AG08395 (cell line): ENCODE measurements around the gene CENPX.
A peak's percentile ranks its signal among the peaks of the same experiment; 100 is the strongest.

ENCODE experiments used
- DNase-seq: peaks from one replicate; pipeline ENCODE4 v3.0.0; 2012; ENCODE audit warnings: mixed read lengths, low spot score

CENPX gene

DNA sequence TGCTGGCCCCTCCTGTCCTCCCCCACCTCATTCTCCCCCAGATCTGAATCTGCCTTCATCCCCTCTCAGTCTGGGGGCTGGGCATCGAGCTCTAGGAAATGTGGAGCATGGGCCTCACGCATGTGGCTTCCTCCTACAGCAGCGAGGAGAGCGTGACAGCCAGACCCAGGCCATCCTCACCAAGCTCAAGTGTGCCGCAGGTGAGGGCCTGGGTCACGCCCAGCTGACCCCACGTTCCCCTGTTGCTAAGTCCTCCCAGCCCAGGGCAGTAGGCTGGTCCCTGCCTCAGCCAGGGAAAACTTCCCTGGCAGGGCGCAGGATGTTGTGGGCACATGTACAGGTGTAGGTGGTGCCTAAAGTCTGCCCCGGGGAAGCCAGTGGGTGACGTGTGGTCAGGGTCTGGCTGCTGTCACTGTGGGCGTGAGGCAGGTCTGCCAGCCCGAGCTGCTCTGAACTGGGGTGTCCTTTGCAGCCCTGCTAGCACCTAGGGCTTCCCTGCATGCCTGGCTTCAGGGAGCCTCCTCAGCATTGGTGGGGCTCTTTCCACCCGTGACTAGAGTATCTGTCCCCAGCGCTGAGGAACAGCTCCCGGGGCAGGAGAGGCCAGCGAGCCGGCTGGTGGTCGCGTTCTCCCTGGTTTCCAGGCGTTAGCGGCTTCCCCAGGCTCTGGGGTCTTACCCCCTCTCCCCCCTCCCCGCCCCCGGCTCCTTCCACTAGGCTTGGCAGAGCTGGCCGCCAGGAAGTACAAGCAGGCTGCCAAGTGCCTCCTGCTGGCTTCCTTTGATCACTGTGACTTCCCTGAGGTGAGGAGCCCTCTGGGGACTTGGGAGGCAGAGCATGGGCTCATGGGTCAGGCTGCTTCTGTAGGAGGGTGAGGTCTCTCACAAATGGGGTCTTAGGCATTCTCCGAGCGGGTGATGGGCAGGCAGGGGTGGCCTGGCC lies 32.6 kb upstream of the CENPX start:
- no peak for DNase-seq

DNA sequence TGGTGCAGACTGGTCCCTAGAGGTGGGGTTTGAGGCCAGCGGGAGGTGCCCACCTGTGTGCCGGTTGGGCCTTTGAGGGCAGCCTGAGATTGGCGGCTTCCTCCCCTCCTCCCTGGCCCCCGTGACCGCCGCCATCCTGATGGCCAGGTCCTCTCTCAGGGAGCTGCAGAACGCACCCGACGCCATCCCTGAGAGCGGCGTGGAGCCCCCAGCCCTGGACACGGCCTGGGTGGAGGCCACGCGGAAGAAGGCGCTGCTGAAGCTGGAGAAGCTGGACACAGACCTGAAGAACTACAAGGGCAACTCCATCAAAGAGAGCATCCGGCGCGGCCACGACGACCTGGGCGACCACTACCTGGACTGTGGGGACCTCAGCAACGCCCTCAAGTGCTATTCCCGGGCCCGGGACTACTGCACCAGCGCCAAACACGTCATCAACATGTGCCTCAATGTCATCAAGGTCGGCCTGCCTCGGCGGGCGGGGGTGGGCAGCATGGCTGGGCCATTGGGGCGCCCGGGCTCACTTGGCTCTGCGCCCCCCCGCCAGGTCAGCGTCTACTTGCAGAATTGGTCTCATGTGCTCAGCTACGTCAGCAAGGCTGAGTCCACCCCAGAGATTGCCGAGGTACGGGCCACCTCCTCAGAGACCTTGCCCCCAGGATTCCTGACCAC lies 31.8 kb upstream of the CENPX start:
- no peak for DNase-seq

DNA sequence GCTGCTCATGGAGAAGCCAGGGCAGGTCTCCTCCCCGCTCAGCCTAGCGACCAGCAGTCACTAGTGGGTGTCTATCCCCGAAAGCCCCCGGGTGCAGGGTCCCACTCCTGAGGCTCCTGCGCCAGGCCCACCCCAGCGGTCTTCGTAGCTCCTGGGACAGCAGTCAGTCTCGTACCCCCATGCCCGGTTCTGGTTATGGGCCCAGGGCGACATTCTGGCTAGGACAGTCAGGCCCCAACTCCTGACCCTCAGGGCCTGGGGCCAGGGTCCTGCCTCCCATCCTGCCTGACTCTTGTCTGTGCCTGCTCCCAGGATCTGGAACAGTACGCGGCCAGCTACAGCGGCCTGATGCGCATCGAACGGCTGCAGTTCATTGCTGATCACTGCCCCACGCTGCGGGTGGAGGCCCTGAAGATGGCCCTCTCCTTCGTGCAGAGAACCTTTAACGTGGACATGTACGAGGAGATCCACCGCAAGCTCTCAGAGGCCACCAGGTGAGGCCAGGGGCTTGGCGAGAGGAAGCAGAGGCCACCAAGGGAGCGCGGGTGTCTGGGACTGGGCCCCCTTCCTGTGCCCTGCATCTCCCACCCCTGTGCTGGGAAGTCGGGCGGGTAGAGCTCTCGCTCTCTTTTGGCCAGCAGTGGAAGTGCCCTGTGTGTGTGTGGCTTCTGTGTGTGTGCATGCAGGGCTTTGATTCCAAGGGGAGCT lies 31.0 kb upstream of the CENPX start:
- DNase-seq = no peak

DNA sequence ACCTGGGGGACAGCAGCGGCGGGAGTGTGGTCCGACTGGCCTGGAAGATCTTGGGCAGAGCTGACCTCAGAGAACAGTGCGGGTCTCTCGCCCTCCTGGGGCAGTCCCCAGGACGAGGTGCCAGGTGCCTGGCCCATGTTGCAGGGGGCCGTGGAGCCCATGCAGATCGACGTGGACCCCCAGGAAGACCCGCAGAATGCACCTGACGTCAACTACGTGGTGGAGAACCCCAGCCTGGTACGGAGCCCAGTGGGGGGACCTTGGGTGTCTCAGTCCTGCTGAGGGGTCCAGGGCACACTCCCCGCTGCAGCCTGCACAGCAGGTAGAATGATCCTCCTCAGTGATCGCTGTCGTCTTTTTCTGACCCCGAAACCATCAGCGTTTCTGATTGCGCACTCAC lies 30.5 kb upstream of the CENPX start:
- no peak for DNase-seq

DNA sequence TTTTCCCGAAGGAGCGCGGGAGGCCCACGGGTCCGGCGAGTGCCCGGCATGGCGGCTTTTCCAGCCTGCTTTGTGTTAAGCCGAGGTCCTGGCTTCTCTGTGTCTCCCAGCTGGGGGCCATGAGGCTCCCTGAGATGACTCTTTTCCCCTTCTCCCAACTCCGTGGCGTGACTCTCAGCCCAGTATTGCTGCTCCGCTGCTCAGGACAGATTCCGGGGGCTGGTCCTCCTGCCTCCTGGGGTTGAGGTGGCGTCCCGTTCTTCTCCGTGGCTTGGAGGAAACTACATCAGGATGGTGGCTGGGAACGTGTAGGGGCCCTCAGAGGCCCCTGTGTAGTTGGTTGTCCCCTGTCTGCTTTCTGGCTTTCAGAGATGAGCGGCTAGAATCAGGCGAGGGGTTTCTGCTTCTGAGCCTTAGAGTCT lies 30.0 kb upstream of the CENPX start:
- DNase-seq = peak; percentile 22

DNA sequence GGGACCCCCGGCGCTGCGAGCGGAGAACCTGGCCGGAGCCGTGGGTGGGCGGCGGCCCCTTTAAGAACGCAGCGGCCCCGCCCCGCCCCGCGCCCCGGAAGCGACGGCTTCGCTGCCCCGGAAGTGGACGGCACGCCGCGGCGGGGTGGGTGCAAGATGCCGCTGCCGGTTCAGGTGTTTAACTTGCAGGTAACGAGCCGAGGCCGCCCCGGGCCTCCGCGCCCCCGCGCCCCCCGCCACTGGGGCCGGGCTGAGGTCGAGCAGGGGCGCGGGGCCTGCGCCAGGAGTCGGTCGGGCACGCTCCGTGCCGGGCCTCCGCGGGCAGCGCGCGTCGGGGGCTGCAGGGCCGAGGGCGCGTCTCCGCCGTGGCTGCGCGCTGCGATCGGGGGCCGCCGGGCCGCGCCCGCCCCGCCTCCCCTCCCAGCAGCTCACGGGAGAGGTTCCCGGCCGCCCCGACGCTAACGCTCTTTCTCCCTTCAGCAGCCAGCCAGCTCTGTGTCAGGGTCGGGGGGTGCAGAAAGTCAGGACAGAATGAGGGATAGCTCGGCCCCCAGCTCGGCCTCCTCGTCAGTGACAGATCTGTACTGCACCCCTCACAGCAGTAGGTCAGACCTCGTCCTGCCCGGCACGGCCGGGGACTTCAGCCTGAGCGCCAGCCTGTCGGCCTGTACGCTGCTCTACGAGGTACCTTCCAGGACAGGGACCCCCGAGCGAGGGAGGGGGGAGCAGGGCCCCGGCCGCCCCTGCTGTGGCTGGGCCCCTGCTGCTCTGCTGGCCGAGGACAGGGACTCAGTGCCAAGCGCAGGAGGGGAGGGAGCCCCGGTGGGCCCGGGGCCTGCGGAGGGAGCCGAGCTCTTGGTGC lies 29.3 kb upstream of the CENPX start, which contains the start of the genes GPS1 and RFNG:
TSS of gene GPS1 (plus strand) at position 123 of the 862 bp plus-strand sequence. CDS start at position 157, 34 bp downstream.
TSS of gene RFNG (minus strand) at position 36 of the 862 bp plus-strand sequence. CDS start 45 bp downstream, outside the sequence.
- peak; percentile 84 for DNase-seq

DNA sequence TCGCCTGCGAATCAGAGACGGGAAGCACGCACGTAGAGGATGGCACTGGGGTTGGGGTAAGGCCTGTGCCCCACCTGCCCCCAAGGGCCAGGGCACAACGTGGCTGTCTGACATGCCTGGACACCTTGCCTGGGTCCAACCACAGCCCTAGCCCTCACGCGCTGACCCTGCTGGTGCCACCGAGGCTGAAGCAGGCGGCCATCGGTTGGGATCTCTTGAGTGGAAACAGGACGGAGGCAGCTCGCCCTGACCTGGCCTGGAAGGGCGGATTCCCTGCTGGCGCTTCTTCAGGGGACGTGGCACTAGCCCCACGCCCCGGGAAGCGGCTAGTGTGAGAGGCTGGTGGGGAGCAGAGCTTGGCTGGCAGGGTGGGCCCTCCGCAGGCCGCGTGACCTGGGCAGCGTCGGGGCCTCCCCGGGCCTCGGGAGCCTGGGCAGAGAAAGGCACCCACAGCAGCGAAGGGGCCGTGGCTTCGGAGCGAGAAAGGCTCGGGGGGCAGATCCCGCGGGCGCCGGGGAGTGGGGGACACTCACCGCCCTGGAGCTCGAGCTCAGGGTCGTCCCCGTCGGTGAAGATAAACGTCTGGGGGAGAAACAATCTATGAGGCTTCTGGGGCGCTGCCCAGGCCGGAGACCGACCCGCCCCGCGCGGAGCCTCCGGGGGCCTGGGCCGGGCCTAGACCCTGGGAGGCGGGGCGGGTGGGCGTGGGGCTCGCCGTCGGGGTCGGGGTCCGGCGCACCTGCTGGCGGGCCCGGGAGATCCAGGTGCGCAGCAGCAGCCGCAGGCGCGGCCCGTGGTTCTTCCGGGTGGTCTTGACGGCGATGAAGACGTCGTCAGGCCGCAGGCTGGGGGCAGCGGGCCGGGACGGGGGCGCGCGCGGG lies 28.3 kb upstream of the CENPX start:
- DNase-seq = peak; percentile 39

DNA sequence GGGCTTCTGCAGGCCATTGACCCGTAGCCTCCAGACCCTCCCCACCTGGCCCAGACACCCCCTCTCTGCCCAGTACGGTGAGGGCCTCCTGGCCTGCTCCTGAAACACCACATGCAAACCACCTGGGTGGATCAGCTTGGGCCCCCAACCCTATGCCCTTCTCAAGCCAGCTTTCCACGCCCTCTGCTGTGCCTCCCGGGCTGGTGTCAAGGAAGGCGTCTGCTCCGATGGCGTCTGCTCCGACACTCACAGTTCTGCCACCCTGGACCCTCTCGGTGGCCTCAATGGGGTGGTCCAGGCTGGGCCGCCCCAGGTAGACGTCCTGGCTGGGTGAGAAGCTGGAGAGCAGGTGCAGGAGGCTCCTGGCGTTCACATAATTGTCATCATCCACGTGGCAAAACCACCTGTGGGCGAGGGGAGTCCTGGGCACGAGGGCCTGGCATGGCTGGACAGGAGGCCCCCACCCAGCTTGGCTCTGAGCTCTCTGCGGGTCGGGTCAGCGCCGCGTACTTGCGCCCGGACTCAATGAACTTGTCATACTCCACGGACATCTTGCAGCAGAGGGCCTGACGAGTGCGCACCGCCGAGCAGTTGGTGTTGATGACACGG lies 27.6 kb upstream of the CENPX start:
- no peak for DNase-seq

DNA sequence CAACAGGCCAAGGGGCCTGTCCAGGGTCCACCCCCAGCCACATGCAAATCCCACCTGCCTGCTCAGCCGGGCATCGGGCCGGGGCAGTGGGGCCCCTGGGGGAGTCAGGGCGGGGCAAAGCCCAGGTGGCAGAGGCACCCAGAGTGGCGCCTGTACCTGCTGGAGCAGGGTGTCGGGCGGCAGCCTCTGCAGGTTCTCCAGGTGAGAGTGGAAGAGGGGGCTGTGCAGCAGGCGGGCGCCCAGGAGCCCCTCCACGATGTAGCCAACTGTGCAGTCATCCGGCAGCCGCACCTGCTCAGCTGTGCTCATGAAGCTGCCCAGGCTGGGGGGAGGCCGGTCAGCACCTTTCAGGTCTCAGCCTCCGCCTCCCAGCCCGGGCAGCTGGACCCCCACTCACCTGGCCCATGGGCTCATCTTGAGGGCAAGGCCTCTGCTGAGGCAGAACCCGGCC lies 26.9 kb upstream of the CENPX start:
- DNase-seq = no peak

DNA sequence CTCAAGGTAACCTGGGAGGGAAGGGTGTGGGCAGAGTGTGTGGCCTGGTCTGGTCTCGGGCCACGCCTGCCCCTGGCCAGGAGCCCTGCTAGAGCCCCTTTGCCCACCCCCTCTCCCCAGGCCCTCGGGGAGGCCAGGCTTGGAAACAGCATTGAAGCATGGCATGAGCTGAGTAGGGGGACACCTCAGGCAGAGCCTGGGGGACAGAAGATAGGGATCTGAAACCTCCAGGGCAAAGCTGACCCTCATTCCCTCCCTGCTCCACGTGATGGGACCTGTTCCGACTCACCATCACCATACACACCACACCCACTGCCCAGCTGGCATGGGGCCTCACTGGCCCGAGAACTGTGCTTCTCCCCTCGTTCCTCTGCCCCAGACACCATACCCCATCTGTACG lies 26.4 kb upstream of the CENPX start:
- DNase-seq = no peak

DNA sequence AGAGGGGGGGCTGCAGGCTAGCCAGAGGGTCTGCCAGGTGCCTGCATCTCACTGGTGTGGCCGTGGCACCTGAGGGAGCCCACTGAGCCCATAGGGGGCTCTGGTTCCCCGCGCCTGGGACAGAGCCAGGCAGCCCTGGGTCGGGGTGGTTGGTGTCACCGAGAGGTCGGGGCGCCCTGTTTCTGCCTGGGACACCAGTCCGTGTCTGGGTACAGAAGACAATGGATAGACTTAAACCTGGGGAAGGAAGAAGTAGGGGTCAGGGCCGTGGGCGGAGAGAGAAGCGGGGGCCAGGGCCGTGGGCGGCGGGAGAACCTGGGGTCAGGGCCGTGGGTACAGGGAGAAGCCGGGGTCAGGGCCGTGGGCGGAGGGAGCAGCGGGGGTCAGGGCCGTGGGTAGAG lies 25.9 kb upstream of the CENPX start:
- DNase-seq = no peak

DNA sequence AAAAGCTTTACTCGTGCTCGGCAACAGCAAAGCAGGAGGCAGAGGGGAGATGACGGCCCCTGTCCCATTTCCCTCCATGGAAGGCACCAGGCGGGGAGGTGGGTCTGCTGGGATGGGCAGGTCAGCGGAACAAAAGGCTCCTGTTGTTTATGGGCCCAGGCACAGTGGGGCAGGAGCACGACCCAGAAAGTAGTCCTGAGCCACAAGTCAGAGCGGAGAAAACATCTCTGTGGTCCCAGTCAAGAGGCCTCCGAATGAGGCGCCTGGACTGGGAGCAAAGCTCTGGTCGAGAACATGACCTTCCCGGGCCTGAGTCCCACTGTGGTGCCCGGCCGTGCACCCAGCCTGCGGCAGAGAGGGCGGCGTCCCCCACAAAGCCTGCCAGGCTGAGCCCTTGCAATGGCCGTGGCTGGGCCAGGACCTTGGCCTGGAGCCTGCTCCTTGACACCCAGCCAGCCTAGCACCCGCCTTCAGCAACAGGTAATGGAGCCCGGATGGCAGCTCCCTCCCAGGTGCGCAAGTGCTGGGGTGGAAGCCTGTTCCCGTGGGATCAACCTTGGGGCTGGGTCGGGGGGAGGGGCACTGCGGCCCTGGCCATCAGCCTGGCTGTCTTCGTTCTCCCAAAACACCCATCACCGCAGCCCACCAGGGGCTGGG lies 25.4 kb upstream of the CENPX start:
- DNase-seq = no peak

DNA sequence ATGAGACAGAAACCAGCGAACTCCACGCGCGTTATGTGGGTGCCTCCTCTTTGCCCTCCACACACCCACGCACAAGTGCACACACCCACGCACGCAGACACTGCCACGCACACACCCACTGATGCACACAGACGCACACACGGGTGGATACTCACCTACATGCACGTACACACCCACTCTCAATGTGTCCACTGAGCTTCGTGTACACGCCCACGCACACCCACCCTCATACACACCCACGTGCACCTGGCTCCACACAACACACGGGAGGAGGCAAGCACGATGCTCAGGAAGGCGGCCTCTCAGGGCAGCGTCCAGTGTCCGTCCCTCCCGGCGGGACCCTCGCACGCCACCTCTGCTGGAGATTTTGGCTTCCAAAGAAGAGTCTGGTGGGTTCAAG lies 24.7 kb upstream of the CENPX start:
- no peak for DNase-seq

DNA sequence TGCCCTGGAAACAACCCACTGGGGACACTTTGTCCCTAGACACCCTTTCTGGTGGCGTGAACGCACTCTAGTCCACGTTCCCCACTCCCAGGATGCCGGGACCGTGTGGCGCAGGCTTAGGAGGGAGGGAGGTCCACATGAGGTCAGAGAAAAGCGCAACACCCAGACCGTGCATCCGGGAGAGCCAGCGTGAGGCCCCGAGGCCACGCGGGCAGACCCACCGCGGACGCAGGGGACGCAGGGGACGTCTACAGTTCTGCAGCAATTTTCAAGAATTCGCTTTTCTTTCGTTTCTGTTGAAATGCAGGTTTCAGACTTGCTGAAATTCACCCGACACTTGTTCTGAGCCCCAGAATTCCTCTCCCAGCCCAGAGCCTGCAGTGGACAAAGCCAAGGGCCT lies 24.2 kb upstream of the CENPX start:
- DNase-seq = no peak

DNA sequence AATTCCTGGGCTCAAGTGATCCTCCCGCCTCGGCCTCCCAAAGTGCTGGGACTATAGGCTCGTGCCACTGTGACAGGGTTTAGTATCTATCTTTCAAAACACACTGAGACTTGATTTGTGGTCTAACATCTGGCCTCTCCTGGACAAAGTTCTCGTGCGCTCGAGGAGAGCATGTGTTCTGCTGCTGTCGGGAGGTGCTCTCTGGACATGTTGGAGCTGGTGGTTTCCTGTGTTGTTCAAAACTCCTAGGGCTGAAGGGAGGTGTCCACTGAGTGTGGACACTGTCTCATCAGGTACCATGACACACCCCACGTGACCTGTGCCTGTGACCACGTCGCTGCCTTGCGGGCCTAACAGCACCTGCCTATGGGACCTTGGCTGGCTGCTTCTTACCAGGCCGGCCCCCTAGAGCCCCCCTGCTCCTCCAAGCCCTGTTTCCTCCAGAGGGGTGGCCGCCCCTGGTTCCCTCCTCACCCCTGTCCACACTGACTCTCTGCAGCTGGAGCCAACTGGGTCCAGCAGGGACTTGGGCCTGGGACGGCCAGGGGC lies 23.3 kb upstream of the CENPX start:
- DNase-seq = no peak

DNA sequence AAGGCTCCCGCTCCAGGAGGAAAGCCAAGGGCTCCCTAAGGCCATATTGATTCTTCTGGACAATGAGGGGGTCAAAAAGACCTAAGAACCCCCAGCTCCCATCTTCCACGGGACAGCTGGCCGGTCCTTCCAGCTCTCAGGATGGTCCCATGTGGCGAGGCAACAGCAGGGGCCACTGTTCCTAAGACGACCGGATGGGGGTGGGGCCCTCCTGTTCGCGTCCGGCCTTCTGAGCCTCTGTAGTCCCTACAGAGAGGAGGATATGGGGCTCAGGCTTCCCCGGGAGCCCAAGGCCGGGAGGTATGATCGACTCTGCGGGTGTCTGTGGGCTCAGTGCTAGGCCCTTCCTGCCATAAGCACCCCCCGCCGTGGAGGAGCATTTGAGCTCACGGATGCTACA lies 20.8 kb upstream of the CENPX start:
- no peak for DNase-seq

DNA sequence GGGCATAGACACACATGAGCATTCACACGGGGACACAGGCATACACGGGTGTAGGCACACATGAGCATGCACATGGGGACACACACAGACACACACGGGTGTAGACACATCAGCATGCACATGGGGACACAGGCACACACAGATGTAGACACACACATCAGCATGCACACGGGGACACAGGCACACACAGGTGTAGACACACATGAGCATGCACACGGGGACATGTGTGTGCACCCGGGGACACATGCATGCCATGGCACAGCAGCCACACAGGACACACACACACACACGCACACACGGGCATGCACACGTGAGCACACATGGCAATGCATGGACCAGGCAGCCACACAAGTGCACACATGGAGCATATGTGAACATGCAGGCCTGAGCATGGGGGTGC lies 20.0 kb upstream of the CENPX start:
- DNase-seq = no peak

DNA sequence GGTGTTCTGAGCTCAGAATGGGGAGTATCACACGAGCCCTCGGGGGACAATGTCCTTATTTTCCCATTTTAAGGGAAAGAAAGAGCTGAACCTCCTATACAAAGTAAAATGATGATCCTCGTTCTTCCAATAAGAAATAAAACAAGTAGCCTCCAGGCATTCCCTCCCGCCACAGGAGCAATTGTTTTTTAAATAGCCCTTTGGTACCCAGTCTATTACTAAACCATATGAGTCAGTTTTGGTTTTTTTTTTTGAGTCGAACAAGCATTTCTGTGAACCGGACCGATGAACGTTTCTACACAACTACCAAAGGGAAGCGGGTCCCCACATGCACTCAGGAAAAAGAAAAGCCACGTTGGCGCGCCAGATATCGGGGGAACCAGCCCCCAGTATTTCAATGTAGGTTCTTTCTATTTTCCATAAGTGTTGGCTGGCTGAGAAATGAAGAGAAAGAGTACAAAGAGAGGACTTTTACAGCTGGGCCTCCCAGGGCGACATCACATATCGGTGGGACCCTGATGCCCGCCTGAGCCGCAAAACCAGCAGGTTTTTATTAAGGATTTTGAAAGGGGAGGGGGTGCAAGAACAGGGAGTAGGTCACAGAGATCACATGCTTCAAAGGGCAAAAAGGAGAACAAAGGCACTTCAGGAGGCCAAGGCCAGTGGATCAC lies 18.6 kb upstream of the CENPX start:
- no peak for DNase-seq
